LNCaP clone FGC (cell line): Measurements from ENCODE around the gene IDUA.

ENCODE experiments used
- DNase-seq: peaks from one replicate; pipeline ENCODE4 v3.0.0-alpha.2; 2011; ENCODE audit warnings: low read depth
- H3K4me3 ChIP-seq: 2 replicates; pipeline ENCODE4 v1.5.1; 2011; ENCODE audit warnings: mild to moderate bottlenecking, low read depth, low read length, control low read depth
- CTCF ChIP-seq: IDR thresholded peaks from 2 replicates; pipeline ENCODE4 v1.5.1; 2012; ENCODE audit warnings: mild to moderate bottlenecking; ENCODE audit not compliant: control insufficient read depth, insufficient read depth; ENCODE audit errors: extremely low read depth

IDUA gene

GRCh38 chr4:1028574-1029220, 41.9 kb downstream of the IDUA start:
- H3K4me3 ChIP-seq = no peak overlapping the region
- no peak for TF ChIP-seq CTCF
- no peak for DNase-seq

DNA sequence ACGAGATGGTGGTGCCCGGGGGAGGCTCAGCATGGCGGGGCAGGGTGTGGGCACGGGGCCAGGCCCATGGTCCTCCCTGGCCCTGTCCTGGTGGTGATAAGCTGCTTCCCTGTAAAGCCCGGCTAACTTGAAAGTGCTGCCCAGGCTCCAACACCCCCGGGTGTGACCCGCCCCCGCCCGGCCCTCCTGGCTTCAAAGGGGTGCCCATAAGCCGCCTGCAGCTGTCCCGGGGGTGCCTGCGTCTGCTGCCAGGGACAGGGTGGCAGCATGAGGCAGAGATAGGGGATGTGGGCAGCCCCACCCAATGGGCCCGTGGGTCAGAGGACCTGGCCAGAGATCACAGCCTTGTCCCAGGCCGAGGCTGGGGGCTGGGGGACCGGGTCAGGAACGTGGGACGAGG, 42.7 kb downstream of the IDUA start:
- no peak for TF ChIP-seq CTCF
- no peak for DNase-seq
- H3K4me3 ChIP-seq = no peak overlapping the region

DNA sequence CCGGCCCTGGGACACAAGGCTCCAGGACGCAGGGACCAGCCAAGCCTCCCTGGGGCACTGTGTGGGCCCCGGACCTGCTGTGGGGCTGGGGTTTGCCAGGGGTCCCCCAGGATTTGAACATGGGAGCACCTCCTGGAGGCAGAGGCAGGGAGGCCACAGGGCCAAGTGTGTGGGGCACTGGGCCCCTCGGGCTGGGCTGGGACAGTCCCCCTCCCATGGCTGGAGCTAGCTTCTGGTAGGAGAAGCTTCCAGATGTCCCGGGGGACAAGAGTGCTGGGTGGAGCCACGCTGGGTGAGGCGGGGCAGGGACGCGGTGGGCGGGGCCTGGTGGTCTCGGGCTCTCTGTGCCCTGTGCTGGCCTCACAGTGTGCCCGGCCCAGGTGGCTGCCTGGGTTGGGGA, 43.2 kb downstream of the IDUA start:
- no peak for DNase-seq
- no peak overlapping the region for H3K4me3 ChIP-seq

GRCh38 chr4:1030559-1030958, 43.7 kb downstream of the IDUA start:
- TF ChIP-seq CTCF = no peak
- no peak overlapping the region for H3K4me3 ChIP-seq
- DNase-seq = no peak

More for the DNA sequence above, 43.2 kb downstream of the IDUA start:
- TF ChIP-seq CTCF = no peak

GRCh38 chr4:1031346-1031745, 44.5 kb downstream of the IDUA start:
- TF ChIP-seq CTCF = no peak
- DNase-seq = no peak
- H3K4me3 ChIP-seq = no peak overlapping the region

- TF ChIP-seq CTCF = peak; percentile 50
- DNase-seq = no peak
- no peak overlapping the region for H3K4me3 ChIP-seq
These were observed 45.3 kb downstream of the IDUA start for GRCh38 chr4:1031956-1032795.
